Stimulated activated CD4-positive, alpha-beta T cell treated with anti-CD3 and anti-CD28 coated beads, Interleukin-15, amount 100 ng/mL, for 48 hours (primary cell): ENCODE measurements around the gene MTARC1.
A peak's percentile ranks its signal among the peaks of the same experiment; 100 is the strongest.

Experiments used
- DNase-seq, 2 donors: peaks; one replicate each; pipeline ENCODE4 v3.0.0-alpha.2; 2020; ENCODE audit warnings: low read depth in 2 of 2

The MTARC1 gene

GRCh38 chr1:220806408-220806807, 19.7 kb downstream of the MTARC1 start:
- DNase-seq: no peak

GRCh38 chr1:220807726-220808125, 21.0 kb downstream of the MTARC1 start:
- no peak for DNase-seq

GRCh38 chr1:220808345-220809186, 21.9 kb downstream of the MTARC1 start:
- no peak for DNase-seq

GRCh38 chr1:220809187-220809550, 22.5 kb downstream of the MTARC1 start:
- no peak for DNase-seq

GRCh38 chr1:220809704-220810103, 23.0 kb downstream of the MTARC1 start:
- DNase-seq: no peak

GRCh38 chr1:220810179-220810653, 23.5 kb downstream of the MTARC1 start:
- DNase-seq: peak; percentile 48 to 56

- DNase-seq: no peak
Measured at GRCh38 chr1:220810963-220811362, 24.2 kb downstream of the MTARC1 start.

GRCh38 chr1:220811695-220812094, 25.0 kb downstream of the MTARC1 start:
- no peak for DNase-seq

GRCh38 chr1:220812308-220812707, 25.6 kb downstream of the MTARC1 start:
- no peak for DNase-seq

GRCh38 chr1:220813013-220813412, 26.3 kb downstream of the MTARC1 start:
- no peak for DNase-seq

- DNase-seq: no peak
Measured at GRCh38 chr1:220815409-220815808, 28.7 kb downstream of the MTARC1 start.

- DNase-seq: no peak
Measured at GRCh38 chr1:220817907-220818306, 31.2 kb downstream of the MTARC1 start.

GRCh38 chr1:220818421-220819173, 31.9 kb downstream of the MTARC1 start:
- no peak for DNase-seq

GRCh38 chr1:220819467-220820026, 32.8 kb downstream of the MTARC1 start:
- DNase-seq: no peak

- DNase-seq: no peak
Measured at GRCh38 chr1:220824031-220824989, 37.6 kb downstream of the MTARC1 start.

GRCh38 chr1:220825819-220826551, 39.3 kb downstream of the MTARC1 start:
- DNase-seq: no peak

- DNase-seq: no peak
Measured at GRCh38 chr1:220826729-220827128, 40.0 kb downstream of the MTARC1 start.

GRCh38 chr1:220827445-220828178, 40.9 kb downstream of the MTARC1 start:
- no peak for DNase-seq

- DNase-seq: no peak
Measured at GRCh38 chr1:220828179-220828490, 41.4 kb downstream of the MTARC1 start.

- DNase-seq: no peak
Measured at GRCh38 chr1:220828950-220829586, 42.4 kb downstream of the MTARC1 start.
